HEK293 (cell line): ENCODE data around the gene MRPL14.

Experiments
- AEBP2 ChIP-seq: fragments of 450-650 bp; formaldehyde crosslinking; IDR thresholded peaks from 2 replicates; pipeline ENCODE4 v1.5.1; 2016; ENCODE audit warnings: missing biosample characterization, missing genetic modification characterization, borderline replicate concordance
- CTCF ChIP-seq: fragments of 450-650 bp; formaldehyde crosslinking; IDR thresholded peaks from 2 replicates; pipeline ENCODE4 v1.5.1; 2016; ENCODE audit warnings: missing biosample characterization, missing genetic modification characterization
- KLF16 ChIP-seq: fragments of 450-650 bp; formaldehyde crosslinking; IDR thresholded peaks from 2 replicates; pipeline ENCODE4 v1.5.1; 2017; ENCODE audit warnings: missing biosample characterization, missing genetic modification characterization
- KLF17 ChIP-seq: fragments of 450-650 bp; formaldehyde crosslinking; IDR thresholded peaks from 2 replicates; pipeline ENCODE4 v1.5.1; 2016; ENCODE audit warnings: missing biosample characterization, missing genetic modification characterization
- KLF9 ChIP-seq: fragments of 450-650 bp; formaldehyde crosslinking; IDR thresholded peaks from 2 replicates; pipeline ENCODE4 v1.5.1; 2016; ENCODE audit warnings: missing biosample characterization, missing genetic modification characterization, low read depth
- ZBTB17 ChIP-seq: fragments of 450-650 bp; formaldehyde crosslinking; IDR thresholded peaks from 2 replicates; pipeline ENCODE4 v1.5.1; 2016; ENCODE audit warnings: missing biosample characterization, missing genetic modification characterization
- ZBTB6 ChIP-seq: fragments of 450-650 bp; formaldehyde crosslinking; IDR thresholded peaks from 2 replicates; pipeline ENCODE4 v1.5.1; 2017; ENCODE audit warnings: missing biosample characterization, missing genetic modification characterization
- ZNF274 ChIP-seq, 2 experiments: fragments of 200-500 bp in 1 of 2; fragments of 450-650 bp in 1 of 2; sonication (Bioruptor generic) in 1 of 2; formaldehyde crosslinking in 1 of 2; IDR thresholded peaks; 2 replicates each; pipeline versions ENCODE4 v1.5.1 to v1.6.1; 2014 to 2016; ENCODE audit warnings: borderline replicate concordance in 1 of 2, inconsistent platforms in 1 of 2, low read length in 1 of 2, missing biosample characterization in 1 of 2, missing genetic modification characterization in 1 of 2
- ZNF280D ChIP-seq: fragments of 450-650 bp; formaldehyde crosslinking; IDR thresholded peaks from 2 replicates; pipeline ENCODE4 v1.5.1; 2016; ENCODE audit warnings: missing biosample characterization, missing genetic modification characterization

- no peak for TF ChIP-seq CTCF
- TF ChIP-seq ZBTB6 (tag by site-specific recombination) = no peak
- no peak for TF ChIP-seq KLF17 (tag by site-specific recombination)
- TF ChIP-seq KLF16 (tag by site-specific recombination) = no peak
- TF ChIP-seq KLF9 (tag by site-specific recombination) = no peak
- TF ChIP-seq AEBP2 (tag by site-specific recombination) = no peak
- TF ChIP-seq ZBTB17 = no peak
- no peak for TF ChIP-seq ZNF274 (IDR thresholded peaks at IDR 0.05; ENCODE audit: low read length)
- TF ChIP-seq ZNF274 (tag by site-specific recombination; IDR thresholded peaks at IDR 0.05; ENCODE audit: borderline replicate concordance) = no peak
- TF ChIP-seq ZNF280D (tag by site-specific recombination) = no peak
These were observed 61.7 kb downstream of the MRPL14 start for GRCh38 chr6:44065443-44066140.
